Raji (cell line): ENCODE measurements around the gene NHLRC4.

Experiments
- POLR2A ChIP-seq: IDR thresholded peaks from 2 replicates; pipeline ENCODE4 v1.6.1; 2011; ENCODE audit warnings: low read depth, low read length, control low read depth; ENCODE audit not compliant: insufficient read depth

The NHLRC4 gene

DNA sequence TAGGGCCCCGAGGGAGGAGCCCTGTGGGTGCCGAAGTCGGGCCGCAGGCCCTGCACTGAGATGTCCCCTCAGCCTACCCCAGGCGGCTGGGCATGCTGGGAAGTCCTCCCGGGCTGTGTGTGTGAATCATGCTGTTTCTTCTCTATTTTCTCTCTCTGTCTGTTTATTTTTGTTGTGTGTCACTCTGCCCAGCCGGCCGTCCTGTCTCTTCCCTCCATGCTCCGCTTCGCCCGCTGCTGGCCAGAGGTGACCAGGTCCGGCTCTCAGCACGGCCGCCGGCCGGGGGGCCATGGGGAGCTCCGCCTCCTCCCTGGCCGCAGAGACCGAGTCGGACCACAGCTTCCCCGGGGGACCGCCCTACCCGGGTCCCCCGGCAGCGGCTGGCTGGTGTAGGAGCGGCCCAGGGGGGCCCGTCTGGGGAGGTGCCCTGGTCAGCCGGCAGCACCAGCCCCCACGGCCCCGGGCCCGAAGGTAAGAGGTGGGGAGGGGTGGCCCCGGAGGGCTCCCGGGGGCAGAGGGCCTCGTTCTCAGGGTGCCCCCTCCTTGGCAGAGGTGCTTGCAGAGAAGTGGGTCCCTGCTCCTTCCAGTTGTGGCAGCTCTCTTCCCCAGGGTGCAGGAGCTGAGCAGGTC, 26.8 kb upstream of the NHLRC4 start:
- TF ChIP-seq POLR2A, result no peak

DNA sequence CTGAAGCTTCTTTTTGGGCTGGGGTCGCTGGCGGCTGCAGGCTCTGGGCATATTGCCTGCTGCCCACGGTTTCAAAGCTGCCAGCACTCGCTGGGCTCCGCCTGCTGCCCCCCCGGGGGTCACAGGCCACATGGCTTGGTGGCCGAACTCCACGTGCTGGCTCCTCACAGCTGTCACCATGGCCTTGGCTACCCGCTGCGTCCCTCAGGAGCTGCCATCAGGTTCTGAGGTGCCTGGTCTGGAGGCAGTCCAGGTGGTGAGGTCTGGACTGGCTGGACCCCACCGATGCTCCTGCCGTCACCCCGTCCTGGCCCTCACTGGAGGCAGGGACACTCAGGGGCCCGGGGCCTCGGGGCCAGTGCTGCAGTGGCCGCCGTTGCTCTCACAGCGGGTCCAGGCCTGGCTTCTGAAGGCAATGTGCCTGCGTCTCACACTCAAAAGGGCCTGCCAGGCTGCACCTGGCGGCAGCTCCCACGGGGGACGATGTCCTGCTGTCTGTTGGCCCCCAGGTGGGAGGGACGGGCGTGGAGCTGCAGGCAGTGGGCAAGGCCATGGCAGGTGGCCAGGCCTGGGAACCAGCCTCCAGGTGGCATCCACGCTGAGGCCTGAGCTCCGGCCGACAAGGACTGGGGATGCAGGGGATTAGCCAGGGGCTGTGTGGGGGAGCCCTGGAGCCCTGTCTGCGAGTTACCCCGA, 26.0 kb upstream of the NHLRC4 start:
- no peak for TF ChIP-seq POLR2A

DNA sequence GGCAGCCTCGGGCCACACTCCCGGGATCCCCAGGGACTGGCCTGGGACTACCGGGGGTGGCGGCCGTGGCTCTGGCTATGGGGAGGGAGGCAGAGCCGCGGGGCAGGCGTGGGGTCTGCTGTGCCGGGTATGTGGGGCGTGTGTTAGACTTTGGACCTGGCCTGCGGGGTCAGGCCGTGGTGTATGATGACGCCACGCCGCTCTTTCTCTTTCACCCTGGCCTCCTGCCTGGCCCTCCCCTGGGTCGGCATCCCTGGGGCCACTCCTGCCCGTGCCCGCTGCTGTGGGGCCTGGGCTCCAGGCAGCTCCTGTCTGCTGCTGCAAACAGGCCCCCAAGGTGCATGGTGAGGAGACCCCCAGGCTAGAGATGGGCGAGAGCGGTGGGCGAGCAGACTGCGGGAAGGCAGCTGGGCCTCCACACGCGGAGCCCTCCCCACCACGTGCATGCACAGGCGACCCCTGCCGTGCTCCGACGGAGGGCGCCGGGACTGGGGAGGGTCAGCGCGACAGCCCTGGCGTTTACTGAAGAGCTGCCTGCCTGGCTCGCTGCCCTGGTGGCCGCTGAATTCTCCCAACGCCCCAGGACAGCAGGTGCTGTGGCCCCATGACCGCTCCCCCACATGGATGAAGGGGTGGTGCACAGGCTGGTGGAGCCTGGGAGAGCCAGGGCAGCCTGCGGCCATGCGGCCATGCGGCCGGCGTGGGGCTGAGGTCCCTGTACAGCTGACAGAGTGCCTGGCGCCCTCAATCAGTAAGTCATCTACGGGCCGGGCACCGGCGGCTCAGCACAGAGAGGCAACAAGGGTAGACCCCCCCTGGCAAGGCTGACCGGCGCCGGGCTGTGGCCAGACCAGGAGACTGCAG, 23.3 kb upstream of the NHLRC4 start:
- no peak for TF ChIP-seq POLR2A

DNA sequence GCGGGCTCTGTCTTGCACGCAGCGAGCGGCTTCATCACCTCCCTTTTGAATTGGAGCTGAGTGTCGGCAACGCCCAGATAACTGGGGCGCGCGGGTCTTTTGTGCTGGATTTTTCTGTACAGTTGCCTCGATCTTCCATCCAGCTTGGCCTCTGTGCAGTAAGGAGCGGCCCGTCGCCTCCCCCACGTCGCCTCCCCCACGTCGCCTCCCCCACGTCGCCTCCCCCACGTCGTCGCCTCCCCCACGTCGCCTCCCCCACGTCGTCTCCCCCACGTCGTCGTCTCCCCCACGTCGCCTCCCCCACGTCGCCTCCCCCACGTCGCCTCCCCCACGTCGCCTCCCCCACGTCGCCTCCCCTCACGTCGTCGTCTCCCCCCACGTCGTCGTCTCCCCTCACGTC, 22.3 kb upstream of the NHLRC4 start:
- TF ChIP-seq POLR2A, result no peak

DNA sequence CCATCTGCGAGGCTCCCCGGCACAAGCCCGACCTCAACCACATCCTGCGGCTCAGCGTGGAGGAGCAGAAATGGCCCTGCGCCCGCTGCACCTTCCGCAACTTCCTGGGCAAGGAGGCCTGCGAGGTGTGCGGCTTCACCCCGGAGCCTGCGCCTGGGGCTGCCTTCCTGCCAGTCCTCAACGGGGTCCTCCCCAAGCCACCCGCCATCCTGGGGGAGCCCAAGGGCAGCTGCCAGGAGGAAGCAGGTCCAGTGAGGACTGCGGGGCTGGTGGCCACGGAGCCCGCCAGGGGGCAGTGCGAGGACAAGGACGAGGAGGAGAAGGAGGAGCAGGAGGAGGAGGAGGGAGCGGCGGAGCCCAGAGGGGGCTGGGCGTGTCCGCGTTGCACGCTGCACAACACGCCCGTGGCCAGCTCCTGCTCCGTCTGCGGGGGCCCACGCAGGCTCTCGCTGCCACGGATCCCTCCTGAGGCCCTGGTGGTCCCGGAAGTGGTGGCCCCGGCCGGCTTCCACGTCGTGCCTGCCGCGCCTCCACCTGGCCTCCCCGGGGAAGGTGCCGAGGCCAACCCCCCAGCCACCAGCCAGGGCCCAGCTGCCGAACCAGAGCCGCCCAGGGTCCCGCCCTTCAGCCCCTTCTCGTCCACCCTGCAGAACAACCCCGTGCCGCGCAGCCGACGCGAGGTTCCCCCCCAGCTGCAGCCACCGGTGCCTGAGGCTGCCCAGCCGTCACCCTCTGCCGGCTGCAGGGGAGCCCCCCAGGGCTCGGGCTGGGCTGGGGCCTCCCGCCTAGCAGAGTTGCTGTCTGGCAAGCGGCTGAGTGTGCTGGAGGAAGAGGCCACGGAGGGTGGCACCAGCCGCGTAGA, 19.7 kb upstream of the NHLRC4 start:
- TF ChIP-seq POLR2A, result no peak

DNA sequence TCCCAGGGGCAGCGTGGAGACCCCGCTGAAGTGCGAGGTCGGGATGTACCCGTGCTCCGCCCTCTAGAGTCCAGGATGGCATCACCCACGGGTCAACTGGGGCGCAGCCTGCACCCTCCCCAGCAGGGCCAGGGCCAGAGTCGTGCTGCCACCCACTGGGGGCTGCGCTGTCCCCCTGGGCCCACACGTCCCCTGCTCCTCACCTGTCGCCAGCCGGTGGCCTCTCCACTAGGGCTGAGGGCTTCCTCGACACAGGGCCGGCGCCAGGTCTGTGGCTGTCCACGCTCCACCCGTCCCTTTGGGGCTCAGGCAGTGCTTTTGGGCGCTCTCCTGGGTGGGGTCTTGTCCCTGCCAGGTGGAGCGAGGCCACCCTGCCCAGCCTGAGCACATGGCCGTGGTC, 18.2 kb upstream of the NHLRC4 start:
- no peak for TF ChIP-seq POLR2A

DNA sequence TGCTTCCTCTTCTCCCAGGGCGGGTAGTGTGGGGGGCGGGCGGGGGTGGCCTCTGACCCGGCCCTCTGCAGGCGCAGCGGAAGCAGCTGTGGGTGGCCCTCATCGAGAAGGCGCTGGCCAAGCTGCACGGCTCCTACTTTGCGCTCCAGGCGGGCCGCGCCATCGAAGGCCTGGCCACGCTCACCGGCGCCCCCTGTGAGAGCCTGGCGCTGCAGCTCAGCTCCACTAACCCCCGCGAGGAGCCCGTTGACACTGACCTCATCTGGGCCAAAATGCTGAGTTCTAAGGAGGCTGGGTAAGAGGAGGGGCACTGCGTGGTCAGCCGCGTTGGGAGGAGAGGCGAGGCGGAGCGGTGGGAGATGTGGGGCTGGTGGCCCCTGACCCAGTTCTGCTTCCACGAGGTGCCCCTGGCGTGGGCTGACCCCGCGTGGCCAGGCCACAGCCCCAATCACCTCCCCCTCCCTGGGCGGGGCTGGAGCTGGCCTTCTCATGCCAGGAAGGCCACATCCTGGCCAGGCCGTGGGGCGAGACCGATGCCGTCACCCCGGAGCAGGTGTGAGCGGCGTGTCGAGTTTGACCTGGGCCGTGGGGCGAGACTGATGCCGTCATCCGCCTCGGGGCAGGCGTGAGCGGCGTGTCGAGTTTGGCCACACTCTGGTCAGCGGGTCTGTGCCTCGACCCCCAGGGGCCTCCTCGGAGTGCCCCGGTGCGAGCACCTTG, 17.1 kb upstream of the NHLRC4 start:
- TF ChIP-seq POLR2A, result no peak

DNA sequence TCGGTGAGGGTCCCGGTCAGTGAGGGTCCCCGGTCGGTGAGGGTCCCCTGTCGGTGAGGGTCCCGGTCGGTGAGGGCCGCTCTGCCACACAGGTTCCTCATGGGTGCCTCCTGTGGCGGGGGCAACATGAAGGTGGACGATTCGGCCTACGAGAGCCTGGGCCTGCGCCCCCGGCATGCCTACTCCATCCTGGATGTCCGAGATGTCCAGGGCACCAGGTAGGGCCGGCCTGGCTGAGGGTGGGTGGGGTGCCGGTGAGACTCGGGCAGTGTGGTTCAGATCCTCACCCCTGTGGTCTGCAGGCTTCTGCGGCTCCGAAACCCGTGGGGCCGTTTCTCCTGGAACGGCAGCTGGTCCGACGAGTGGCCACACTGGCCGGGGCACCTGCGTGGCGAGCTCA, 15.6 kb upstream of the NHLRC4 start:
- TF ChIP-seq POLR2A, result no peak

DNA sequence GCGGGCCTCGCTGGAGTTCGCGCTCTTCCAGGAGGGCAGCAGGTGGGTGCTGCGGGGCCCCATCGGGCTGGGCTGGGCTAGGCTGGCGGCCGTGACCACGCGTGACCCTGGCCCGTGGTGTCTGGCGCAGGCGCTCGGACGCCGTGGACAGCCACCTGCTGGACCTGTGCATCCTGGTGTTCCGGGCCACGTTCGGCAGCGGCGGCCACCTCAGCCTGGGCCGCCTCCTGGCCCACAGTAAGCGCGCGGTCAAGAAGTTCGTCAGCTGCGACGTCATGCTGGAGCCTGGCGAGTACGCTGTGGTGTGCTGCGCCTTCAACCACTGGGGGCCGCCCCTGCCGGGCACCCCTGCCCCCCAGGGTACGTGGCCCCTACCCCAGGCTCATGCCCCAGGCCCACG, 14.6 kb upstream of the NHLRC4 start:
- no peak for TF ChIP-seq POLR2A

DNA sequence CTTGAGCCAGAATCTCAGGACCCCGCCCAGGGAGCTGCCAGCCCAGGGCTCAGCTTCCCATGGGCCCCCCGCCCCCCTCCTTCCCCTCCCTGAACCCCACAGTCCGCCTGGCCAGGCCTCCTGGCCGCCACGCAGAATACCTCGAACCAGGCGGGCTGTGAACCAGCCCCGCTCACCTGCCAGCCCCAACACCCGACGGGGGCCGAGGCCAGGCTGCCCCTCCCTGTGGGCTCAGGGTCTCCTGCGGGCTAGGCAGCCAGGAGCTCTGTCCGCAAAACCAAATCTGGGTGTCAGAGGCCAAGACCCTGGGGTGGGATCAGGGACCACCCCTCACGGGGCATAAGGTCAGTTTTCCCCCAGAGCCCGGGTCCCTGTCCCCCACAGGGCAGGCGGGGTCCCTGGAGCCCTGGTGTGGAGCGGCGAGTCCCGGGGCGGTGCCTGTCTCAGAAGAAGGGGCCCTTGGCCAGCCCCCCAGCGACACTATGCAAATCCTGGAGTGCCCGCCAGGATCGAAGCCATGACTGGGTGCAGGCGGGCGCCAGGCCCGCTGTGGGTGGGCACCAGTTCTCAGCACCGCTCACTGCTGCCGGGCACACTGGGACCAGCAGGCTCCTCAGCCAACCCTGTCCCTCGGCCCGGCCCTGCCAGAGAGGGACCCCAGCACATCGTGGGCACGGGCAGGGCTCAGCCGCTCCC, 13.1 kb upstream of the NHLRC4 start:
- no peak for TF ChIP-seq POLR2A

DNA sequence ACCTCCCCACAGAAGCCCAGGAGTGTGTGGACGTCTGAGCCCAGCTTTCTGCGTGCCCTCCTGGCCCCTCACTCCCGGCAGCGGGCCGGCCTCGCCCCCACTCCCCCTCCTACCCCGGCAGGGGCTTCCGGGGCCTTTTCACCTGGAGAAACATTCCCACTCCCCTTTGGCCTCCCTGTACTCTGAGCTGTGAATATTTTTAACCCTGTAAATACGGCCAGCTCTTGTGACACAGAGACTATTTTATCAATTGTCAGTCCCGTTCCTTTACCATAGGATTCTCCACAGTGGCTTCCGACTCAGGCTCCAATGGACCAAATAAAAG, 12.5 kb upstream of the NHLRC4 start:
- no peak for TF ChIP-seq POLR2A

DNA sequence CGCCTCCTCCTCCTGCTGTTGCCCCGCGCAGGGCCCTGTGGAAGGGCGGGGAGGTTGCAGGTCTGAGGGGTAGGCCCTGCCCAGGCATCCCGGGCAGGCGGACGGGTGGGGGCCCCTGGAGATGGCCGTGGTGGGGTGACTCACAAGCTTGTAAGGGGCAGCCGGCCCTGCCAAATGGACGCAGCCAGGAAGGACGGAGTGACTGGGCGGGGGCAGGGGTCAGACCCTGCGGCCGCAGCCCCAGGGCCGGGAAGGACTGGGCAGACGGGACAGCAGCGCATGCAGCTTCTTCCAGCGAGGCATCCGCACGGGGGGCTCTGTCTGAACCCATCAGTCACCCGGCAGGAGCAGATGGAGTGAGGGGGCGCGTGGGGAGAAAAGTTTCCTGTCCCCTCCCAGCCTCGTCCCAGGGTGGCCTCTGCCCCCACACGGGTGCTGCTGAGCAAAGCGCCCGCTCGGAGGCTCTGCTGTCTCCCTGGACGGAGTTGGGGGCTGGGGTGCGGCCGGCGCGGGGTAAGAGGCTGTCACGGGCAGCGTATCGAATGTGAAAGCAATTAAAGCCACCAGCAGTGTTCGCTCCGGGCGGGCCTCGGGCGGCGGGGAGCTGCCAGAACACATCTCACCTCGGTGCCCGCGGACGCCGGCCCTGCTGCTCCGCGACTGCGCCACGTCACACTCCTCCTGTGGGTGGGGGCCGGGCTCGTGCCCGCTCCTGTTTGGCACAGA, 12.0 kb upstream of the NHLRC4 start:
- no peak for TF ChIP-seq POLR2A

DNA sequence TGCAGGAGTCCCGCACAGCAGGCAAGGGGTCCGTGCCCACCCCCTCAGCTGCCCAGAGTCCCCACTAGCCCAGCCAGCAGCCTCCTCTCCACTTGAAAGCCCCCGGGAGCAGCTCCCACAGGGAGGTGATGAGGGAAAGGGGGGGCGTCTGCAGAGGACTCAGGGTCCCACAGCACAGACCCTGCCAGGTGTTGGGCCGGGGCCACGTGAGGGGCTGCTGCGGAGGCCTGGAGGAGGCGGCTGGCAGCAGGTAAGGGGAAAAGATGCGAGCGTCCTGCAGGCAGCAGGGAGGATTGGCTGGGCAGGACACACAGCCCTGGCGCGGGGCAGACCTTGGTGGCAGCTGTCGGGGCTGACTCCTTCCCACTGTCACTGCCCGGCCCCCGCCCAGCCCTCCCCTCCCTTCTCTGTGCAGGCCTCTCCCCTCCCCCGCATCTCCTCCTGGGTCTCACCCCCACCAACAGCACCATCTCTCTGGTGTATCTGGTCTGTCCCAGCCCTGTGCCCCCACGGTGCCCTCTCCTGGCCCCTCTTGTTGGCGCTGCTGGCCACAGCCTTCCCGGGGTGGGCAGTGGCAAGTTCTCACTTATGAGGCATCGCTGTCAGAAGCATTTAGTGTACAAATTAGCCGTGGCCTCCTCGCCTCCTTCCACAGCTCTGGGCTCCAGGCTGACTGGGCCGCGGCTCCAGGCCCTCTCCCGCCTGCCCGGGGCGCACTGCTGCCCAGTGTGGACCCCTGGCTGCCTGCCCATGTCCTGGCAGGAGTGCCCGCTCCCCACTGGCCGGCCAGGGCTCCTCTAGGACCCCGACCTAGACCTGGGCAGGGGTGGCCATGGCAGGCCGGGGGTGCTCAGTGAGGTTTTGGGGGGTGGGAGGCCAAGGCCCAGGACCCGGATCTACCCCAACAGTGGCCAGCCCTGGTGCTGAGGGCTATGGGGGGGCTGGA, 11.0 kb upstream of the NHLRC4 start:
- TF ChIP-seq POLR2A, result no peak
